GM12878 (cell line): ENCODE data around the gene TRPM5. TPM values are rescaled to one million over a fixed set of nuclear protein-coding genes. Genes with fewer than 3 reads are reported as not detected.

Experiments used
- ATAC-seq: fragments of 200-7000 bp; cut with Tn5 transposase; 3 replicates; pipeline ENCODE4 v1.9.1; 2020; ENCODE audit warnings: mild to moderate bottlenecking, moderate library complexity
- BruUV-seq: library from RNA; stranded (reverse); fragments of 400-500 nt; replicated peaks from 2 replicates; lab custom pipeline; 2021; lab: Mats Ljungman, UMichigan
- CTCF ChIA-PET: fragments of 300-600 bp; sonication (Branson Sonifier 250); formaldehyde crosslinking; extraction: SDS; loops from one replicate; lab custom pipeline; 2021; ENCODE audit warnings: inconsistent platforms; lab: Yijun Ruan, JAX
- POLR2A ChIA-PET: fragments of 350-600 bp; formaldehyde crosslinking; extraction: SDS; loops from one replicate; lab custom pipeline; 2021; ENCODE audit warnings: inconsistent platforms; lab: Charles Lee
- RAD21 ChIA-PET: fragments of 300-600 bp; sonication (Branson Sonifier 250); formaldehyde crosslinking; loops from one replicate; lab custom pipeline; 2023; ENCODE audit warnings: antibody characterized with exemption; ENCODE audit not compliant: unreplicated experiment; lab: Charles Lee
- SMC1A ChIA-PET: fragments of 300-600 bp; sonication (Branson Sonifier 250); formaldehyde crosslinking; loops from one replicate; lab custom pipeline; 2023; ENCODE audit not compliant: unreplicated experiment, uncharacterized antibody; lab: Charles Lee
- DNase-seq: peaks from one replicate; pipeline ENCODE4 v3.0.0-alpha.2; 2011; ENCODE audit warnings: low read depth, low spot score
- FAIRE-seq: peaks from 3 replicates; lab custom pipeline; 2011; peaks lifted over from hg19 to GRCh38; lab: Jason Lieb, UNC
- H2AFZ ChIP-seq: 2 replicates; pipeline ENCODE4 v1.6.0; 2011; ENCODE audit warnings: low read depth, low read length, control low read depth; ENCODE audit not compliant: control insufficient read depth
- H3K27ac ChIP-seq: 2 replicates; pipeline ENCODE4 v1.5.1; 2011; ENCODE audit warnings: control low read depth; ENCODE audit not compliant: control insufficient read depth, insufficient read depth
- H3K27me3 ChIP-seq, 2 experiments: replicated peaks in 1 of 2; 2 replicates each; pipeline versions ENCODE4 v1.6.0 to v1.6.1; 2011; ENCODE audit warnings: low read length in 1 of 2; ENCODE audit not compliant: control insufficient read depth in 2 of 2, insufficient read depth in 2 of 2
- H3K36me3 ChIP-seq, 2 experiments: 2 replicates each; pipeline ENCODE4 v1.5.1; 2011; ENCODE audit warnings: low read length in 1 of 2; ENCODE audit not compliant: control insufficient read depth in 2 of 2, insufficient read depth in 2 of 2
- H3K4me1 ChIP-seq: 2 replicates; pipeline ENCODE4 v1.6.1; 2011; ENCODE audit warnings: mild to moderate bottlenecking, low read length, moderate library complexity, mixed read lengths; ENCODE audit not compliant: control insufficient read depth, insufficient read depth
- H3K4me2 ChIP-seq: 2 replicates; pipeline ENCODE4 v1.6.0; 2011; ENCODE audit warnings: control low read depth; ENCODE audit not compliant: control insufficient read depth, insufficient read depth
- H3K4me3 ChIP-seq: fragments of 200-600 bp; sonication (generic); 2 replicates; pipeline ENCODE4 v1.5.1; 2016
- H3K79me2 ChIP-seq: 2 replicates; pipeline ENCODE4 v1.6.0; 2011; ENCODE audit warnings: low read length; ENCODE audit not compliant: control insufficient read depth, insufficient read depth
- H3K9ac ChIP-seq: 2 replicates; pipeline ENCODE4 v1.8.0; 2011; ENCODE audit warnings: low read length, control low read depth, mixed read lengths; ENCODE audit not compliant: control insufficient read depth, insufficient read depth
- H3K9me3 ChIP-seq: replicated peaks from 3 replicates; pipeline ENCODE4 v1.5.1; 2011; ENCODE audit warnings: mild to moderate bottlenecking, low read length; ENCODE audit not compliant: control insufficient read depth, insufficient read depth
- H4K20me1 ChIP-seq: 2 replicates; pipeline ENCODE4 v1.6.0; 2011; ENCODE audit not compliant: control insufficient read depth, insufficient read depth
- CBX3 ChIP-seq: fragments of 200-600 bp; sonication (generic); IDR thresholded peaks from 2 replicates; pipeline ENCODE4 v1.6.1; 2016; ENCODE audit warnings: low read depth, borderline replicate concordance
- DPF2 ChIP-seq: fragments of 450-650 bp; IDR thresholded peaks from 2 replicates; pipeline ENCODE4 v1.6.1; 2017; ENCODE audit warnings: mild to moderate bottlenecking
- ESRRA ChIP-seq: IDR thresholded peaks from 2 replicates; pipeline ENCODE4 v1.6.1; 2012; ENCODE audit warnings: mild to moderate bottlenecking, low read length, improper control_type of control experiment
- KAT2A ChIP-seq: conservative IDR thresholded peaks from 2 replicates; pipeline ENCODE4 v1.6.1; 2011; ENCODE audit warnings: low read depth, low read length; ENCODE audit not compliant: control insufficient read depth
- LARP7 ChIP-seq: fragments of 450-650 bp; IDR thresholded peaks from 2 replicates; pipeline ENCODE4 v1.6.1; 2017; ENCODE audit warnings: mild to moderate bottlenecking
- MEF2A ChIP-seq: IDR thresholded peaks from 2 replicates; pipeline ENCODE4 v1.6.1; 2011; ENCODE audit warnings: low read depth, mild to moderate bottlenecking, low read length, moderate library complexity; ENCODE audit not compliant: insufficient read depth
- NFIC ChIP-seq: IDR thresholded peaks from 2 replicates; pipeline ENCODE4 v1.6.1; 2012; ENCODE audit warnings: low read depth, mild to moderate bottlenecking, inconsistent platforms, low read length, moderate library complexity
- NFXL1 ChIP-seq: fragments of 450-650 bp; IDR thresholded peaks from 2 replicates; pipeline ENCODE4 v1.6.1; 2017; ENCODE audit warnings: antibody characterized with exemption, mild to moderate bottlenecking, borderline replicate concordance
- POLR2A ChIP-seq: IDR thresholded peaks from 2 replicates; pipeline ENCODE4 v1.6.1; 2011; ENCODE audit warnings: low read depth, mild to moderate bottlenecking, low read length
- PRDM15 ChIP-seq: fragments of 450-650 bp; formaldehyde crosslinking; IDR thresholded peaks from 2 replicates; pipeline ENCODE4 v1.4.0; 2020; ENCODE audit warnings: mild to moderate bottlenecking, moderate library complexity
- RAD51 ChIP-seq: fragments of 450-650 bp; IDR thresholded peaks from 2 replicates; pipeline ENCODE4 v1.6.1; 2016; ENCODE audit warnings: moderate library complexity, mild to moderate bottlenecking, inconsistent platforms
- RCOR1 ChIP-seq: conservative IDR thresholded peaks from 2 replicates; pipeline ENCODE4 v1.6.1; 2012; ENCODE audit warnings: low read depth, low read length, improper control_type of control experiment
- SMC3 ChIP-seq: IDR thresholded peaks from 2 replicates; pipeline ENCODE4 v1.6.1; 2011; ENCODE audit warnings: low read length, improper control_type of control experiment, borderline replicate concordance
- SREBF1 ChIP-seq: IDR thresholded peaks from 2 replicates; pipeline ENCODE4 v1.6.1; 2012; ENCODE audit warnings: mild to moderate bottlenecking, low read length
- TCF12 ChIP-seq: IDR thresholded peaks from 2 replicates; pipeline ENCODE4 v1.6.1; 2011; ENCODE audit warnings: low read depth, mild to moderate bottlenecking, low read length
- ZNF207 ChIP-seq: fragments of 450-650 bp; IDR thresholded peaks from 2 replicates; pipeline ENCODE4 v1.6.1; 2014; ENCODE audit warnings: antibody characterized with exemption, mild to moderate bottlenecking, borderline replicate concordance
- WGBS: methylation state at CpG from one replicate; pipeline ENCODE4 v1.1.6; 2016; ENCODE audit warnings: low lambda C conversion rate; ENCODE audit not compliant: insufficient replicate concordance, insufficient coverage; ENCODE audit errors: missing lambda C conversion rate; 5-methylcytosine and 5-hydroxymethylcytosine counted together
- in situ Hi-C: fragments of 300-500 bp; cut with MboI; formaldehyde crosslinking; loops from 9 replicates; pipeline ENCODE4 v1.14.3; 2018; ENCODE audit warnings: mixed read lengths
- intact Hi-C: fragments of 100-400 bp; cut with micrococcal nuclease; formaldehyde crosslinking; loops from one replicate; pipeline ENCODE4 v1.14.2; 2022; ENCODE audit not compliant: unreplicated experiment
- polyA plus RNA-seq, 11 experiments: library from polyadenylated mRNA; depleted of rRNA in 4 of 11; unstranded in 6 of 11; stranded (reverse) in 5 of 11; fragments of >200 nt; fragmentation: Nextera tagmentation in 4 of 11; fragmentation: Illumina TruSeq in 1 of 11; extraction: Ambion mirVana in 4 of 11; extraction: Trizol in 1 of 11; gene quantifications; 1 replicate in 1 of 11; 2 replicates in 10 of 11; pipeline versions ENCODE4 v1.2.1 to v1.2.3, GENCODE V29; 2011 to 2016; ENCODE audit warnings: inconsistent platforms in 2 of 11, missing spikeins in 2 of 11, low read depth in 1 of 11
- total RNA-seq, 4 experiments: library from RNA; depleted of rRNA in 3 of 4; stranded (reverse); fragments of >200 nt in 3 of 4; fragmentation: Illumina TruSeq in 1 of 4; extraction: Trizol in 1 of 4; gene quantifications; 2 replicates each; pipeline versions ENCODE4 v1.2.1 to v1.2.3, GENCODE V29; 2013 to 2021

TRPM5 gene
- total and polyA plus RNA-seq, 10 of the 15 experiments (the other 5 are each of a cell fraction or from before 2014, with no cell fraction given): not detected

GRCh38 chr11:2409611-2410468, 34.5 kb downstream of the TRPM5 start (continued):
- TF ChIP-seq PRDM15 (no peak), TCF12 (no peak), MEF2A (no peak), POLR2A (no peak)
- TF ChIP-seq, all 136 proteins: peak for 0

GRCh38 chr11:2409126-2409525, 35.2 kb downstream of the TRPM5 start:
- Histone ChIP-seq H3K4me2 (no peak overlapping the region), H3K27ac (no peak overlapping the region), H4K20me1 (no peaks in the 10 kb centered on the region), H3K79me2 (no peaks in the 10 kb centered on the region), H3K4me1 (no peaks in the 10 kb centered on the region), H2AFZ (no peak overlapping the region), H3K4me3 (no peak overlapping the region), H3K36me3 (no peaks in the 10 kb centered on the region; a peak in 1 of 4 replicates), H3K9ac (no peak overlapping the region), H3K27me3 (no peaks in the 10 kb centered on the region), H3K9me3 (no peaks in the 10 kb centered on the region)
- in situ Hi-C loops: no loop called here
- no TSS peak for BruUV-seq
- SMC1A ChIA-PET: no interaction called here
- ATAC-seq (no peak), DNase-seq (no peak), FAIRE-seq (no peak)
- CTCF ChIA-PET: interaction anchor here (1.8 kb wide), 1 partner anchor 11 kb away, joined by 6 read pairs; no protein-coding TSS in a partner anchor
- RAD21 ChIA-PET: interaction anchor here (1.3 kb wide), 1 partner anchor 104 kb away, joined by 3 read pairs; no protein-coding TSS in a partner anchor
- WGBS: 50% methylated on average over 11 of the region's 16 CpGs
- intact Hi-C loops: no loop called here
- TF ChIP-seq SREBF1: no peak
- no peak for TF ChIP-seq RCOR1
- TF ChIP-seq ESRRA: no peak
- TF ChIP-seq DPF2: no peak
- TF ChIP-seq LARP7: no peak
- no peak for TF ChIP-seq ZNF207
- no peak for TF ChIP-seq NFXL1
- no peak for TF ChIP-seq RAD51
- TF ChIP-seq CBX3: no peak
- no peak for TF ChIP-seq POLR2A
- TF ChIP-seq KAT2A: no peak
- TF ChIP-seq NFIC: no peak
- no peak for TF ChIP-seq SMC3
- POLR2A ChIA-PET: no interaction called here
